Transverse colon (tissue), 4 donors: ENCODE measurements around the gene FAM118A. TPM values are rescaled to one million over a fixed set of nuclear protein-coding genes. Genes with fewer than 3 reads are reported as not detected.

Experiments
- DNase-seq: peaks from one replicate; pipeline ENCODE4 v3.0.0-alpha.2; 2019
- H3K27ac ChIP-seq, 4 donors: fragments of 200-600 bp; sonication (generic); 2 replicates each; pipeline ENCODE4 v1.5.1; 2016 to 2018; ENCODE audit warnings: inconsistent platforms in 4 of 4
- H3K27me3 ChIP-seq: fragments of 200-600 bp; sonication (generic); 2 replicates; pipeline ENCODE4 v1.5.1; 2017; ENCODE audit warnings: inconsistent platforms
- H3K36me3 ChIP-seq, 4 donors: fragments of 200-600 bp; sonication (generic); 2 replicates each; pipeline ENCODE4 v1.5.1; 2017 to 2019; ENCODE audit warnings: inconsistent platforms in 4 of 4
- H3K4me1 ChIP-seq, 4 donors: fragments of 200-600 bp; sonication (generic); 2 replicates each; pipeline ENCODE4 v1.5.1; 2017 to 2020; ENCODE audit warnings: inconsistent platforms in 4 of 4
- H3K4me3 ChIP-seq, 4 donors: fragments of 200-600 bp; sonication (generic); 1 replicate in 1 of 4; 2 replicates in 3 of 4; pipeline versions ENCODE4 v1.5.1 to v1.6.1; 2017 to 2019; ENCODE audit warnings: inconsistent platforms in 4 of 4
- H3K9me3 ChIP-seq, 2 donors: fragments of 200-600 bp; sonication (generic); 2 replicates each; pipeline ENCODE4 v1.5.1; 2017 to 2019; ENCODE audit warnings: inconsistent platforms in 2 of 2
- CTCF ChIP-seq, 5 experiments: fragments of 200-600 bp in 3 of 5; fragments of 450-650 bp in 2 of 5; sonication (generic) in 3 of 5; IDR thresholded peaks; 1 replicate in 2 of 5; 2 replicates in 3 of 5; pipeline ENCODE4 v1.5.1; 2016 to 2017; ENCODE audit warnings: antibody characterized with exemption in 5 of 5, inconsistent platforms in 3 of 5, mild to moderate bottlenecking in 2 of 5, moderate library complexity in 1 of 5
- EP300 ChIP-seq: sonication (generic); formaldehyde crosslinking; IDR thresholded peaks from one replicate; pipeline ENCODE4 v1.6.1; 2017; ENCODE audit warnings: antibody characterized with exemption, low read depth
- POLR2A ChIP-seq: fragments of 450-650 bp; IDR thresholded peaks from one replicate; pipeline ENCODE4 v1.6.1; 2016; ENCODE audit warnings: antibody characterized with exemption, mild to moderate bottlenecking, moderate library complexity
- POLR2AphosphoS5 ChIP-seq, 3 donors: sonication (generic); formaldehyde crosslinking; IDR thresholded peaks; one replicate each; pipeline ENCODE4 v1.6.1; 2016; ENCODE audit warnings: antibody characterized with exemption in 3 of 3
- WGBS, 2 donors: methylation state at CpG; one replicate each; pipeline ENCODE4 v1.1.5; 2018; ENCODE audit warnings: low coverage in 1 of 2; 5-methylcytosine and 5-hydroxymethylcytosine counted together
- in situ Hi-C, 4 donors: fragments of 200-750 bp; cut with MboI; loops; one replicate each; pipeline versions ENCODE4 v1.15.0 to v1.15.1; 2017; ENCODE audit warnings: low sequenced_read_pairs in 3 of 4, low pct_ligation_motif_present in 1 of 4, low pct_unique_long_range_greater_than_20kb in 1 of 4
- intact Hi-C: fragments of 100-400 bp; cut with DNase I; formaldehyde crosslinking; loops from one replicate; pipeline ENCODE4 v1.15.1; 2023; ENCODE audit warnings: low total_unique reads
- total RNA-seq, 4 donors: library from RNA; depleted of rRNA; stranded (reverse); fragments of >200 nt; gene quantifications; one replicate each; pipeline ENCODE4 v1.1.0, GENCODE V29; 2016

FAM118A gene
- total RNA-seq, 4 donors from 2014 or later: 46.0 to 424 (median 210) TPM

- no peak for TF ChIP-seq POLR2A
- no peak for TF ChIP-seq CTCF (IDR thresholded peaks at IDR 0.05)
- no peak for TF ChIP-seq EP300
- no peak for TF ChIP-seq POLR2AphosphoS5 (IDR thresholded peaks at IDR 0.05)
- Histone ChIP-seq H3K27ac (no peak overlapping the region), H3K9me3 (no peaks in the 10 kb centered on the region), H3K4me1 (peaks cover 11 to 45% (median 34%) of the 10 kb centered on the region in 4 donors), H3K4me3 (no peak overlapping the region), H3K27me3 (no peaks in the 10 kb centered on the region), H3K36me3 (no peaks in the 10 kb centered on the region)
- in situ Hi-C loops: no loop called here
- intact Hi-C loops: loop anchor here (10.0 kb wide), 2 partner anchors 242 to 942 kb away; partner anchors contain the start of gene CDPF1
- WGBS, 2 donors: 79% methylated on average over 4 of the region's 4 CpGs; no CpG with 5 or more reads in 1 of the 2 donors
- DNase-seq: no peak
These were observed 3.1 kb downstream of the FAM118A start for GRCh38 chr22:45312856-45313255.

- TF ChIP-seq CTCF (IDR thresholded peaks at IDR 0.05) (no peak), EP300 (no peak), POLR2AphosphoS5 (IDR thresholded peaks at IDR 0.05) (no peak), POLR2A (no peak)
- peaks cover 11 to 50% (median 37%) of the 10 kb centered on the region in 4 donors for H3K4me1 ChIP-seq
- intact Hi-C loops: loop anchor here (10.0 kb wide), 2 partner anchors 241 to 941 kb away; partner anchors contain the start of gene CDPF1
- 64 to 65% methylated on average over 4 to 8 of the region's 8 CpGs for WGBS, 2 donors
- H3K27me3 ChIP-seq: no peaks in the 10 kb centered on the region
- no peaks in the 10 kb centered on the region for H3K36me3 ChIP-seq
- DNase-seq: no peak
- in situ Hi-C loops: no loop called here
- H3K9me3 ChIP-seq: no peaks in the 10 kb centered on the region
- no peak overlapping the region for H3K4me3 ChIP-seq
- peak overlapping the region in 2 of 4 donors; percentile 5 to 21 for H3K27ac ChIP-seq
These were observed 4.5 kb downstream of the FAM118A start for GRCh38 chr22:45314054-45314721.

- Histone ChIP-seq H3K9me3 (no peaks in the 10 kb centered on the region), H3K27ac (peak overlapping the region in 1 of 4 donors; percentile 21), H3K4me3 (no peak overlapping the region), H3K27me3 (no peaks in the 10 kb centered on the region), H3K36me3 (no peaks in the 10 kb centered on the region), H3K4me1 (peaks cover 17 to 54% (median 40%) of the 10 kb centered on the region in 4 donors)
- in situ Hi-C loops: no loop called here
- TF ChIP-seq EP300 (no peak), CTCF (IDR thresholded peaks at IDR 0.05) (no peak), POLR2A (no peak), POLR2AphosphoS5 (IDR thresholded peaks at IDR 0.05) (no peak)
- 82 to 90% methylated on average over 5 to 6 of the region's 6 CpGs for WGBS, 2 donors
- DNase-seq: no peak
- intact Hi-C loops: loop anchor here (10.0 kb wide), 2 partner anchors 240 to 940 kb away; partner anchors contain the start of gene CDPF1
These were observed 5.1 kb downstream of the FAM118A start for GRCh38 chr22:45314786-45315185.

- no peak for DNase-seq
- 89 to 97% methylated on average over 3 to 9 of the region's 9 CpGs for WGBS, 2 donors
- Histone ChIP-seq H3K4me1 (peaks cover 8 to 43% (median 28%) of the 10 kb centered on the region in 4 donors), H3K27ac (peak overlapping the region; percentile 76 to 87 (median 84)), H3K27me3 (no peaks in the 10 kb centered on the region), H3K36me3 (no peaks in the 10 kb centered on the region), H3K4me3 (no peak overlapping the region), H3K9me3 (no peaks in the 10 kb centered on the region)
- in situ Hi-C loops (no loop called here), intact Hi-C loops (loop anchor here (10.0 kb wide), 2 partner anchors 238 to 938 kb away; partner anchors contain the start of gene CDPF1)
- TF ChIP-seq POLR2A (no peak), POLR2AphosphoS5 (IDR thresholded peaks at IDR 0.05) (no peak), CTCF (IDR thresholded peaks at IDR 0.05) (no peak), EP300 (no peak)
These were observed 7.2 kb downstream of the FAM118A start for GRCh38 chr22:45316796-45317526.
